GM19452 (cell line): ENCODE data around the gene GAPVD1.
"Not testable (repeated sequence)": the region's sequence is repeated elsewhere in the genome, so short reads cannot be mapped to it uniquely, and the experiment has no call there.

Source experiments
- ATAC-seq: cut with Tn5 transposase; IDR thresholded peaks from one replicate; pipeline ENCODE4 v1.9.1; 2021; ENCODE audit not compliant: unreplicated experiment

GAPVD1 gene

DNA sequence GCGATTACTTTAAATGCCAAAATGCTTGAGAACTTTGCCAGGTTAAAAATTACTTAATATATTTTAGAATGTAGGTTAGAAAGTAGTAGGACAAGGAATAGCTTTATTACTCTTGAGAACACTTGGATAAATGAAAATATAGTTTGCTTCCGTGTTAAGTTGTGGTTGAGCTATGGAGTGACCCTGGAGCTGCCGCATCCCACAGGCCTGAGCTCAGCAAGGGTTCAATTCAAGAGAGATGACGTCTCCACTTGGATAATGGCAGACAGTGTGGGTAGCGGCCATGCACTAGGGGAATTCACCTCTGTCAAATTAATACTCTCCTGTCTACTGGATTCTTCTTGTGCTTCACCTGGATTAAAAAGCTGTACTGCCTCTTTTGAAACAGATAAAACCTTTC lies 105.0 kb downstream of the GAPVD1 start:
- no peak for ATAC-seq

DNA sequence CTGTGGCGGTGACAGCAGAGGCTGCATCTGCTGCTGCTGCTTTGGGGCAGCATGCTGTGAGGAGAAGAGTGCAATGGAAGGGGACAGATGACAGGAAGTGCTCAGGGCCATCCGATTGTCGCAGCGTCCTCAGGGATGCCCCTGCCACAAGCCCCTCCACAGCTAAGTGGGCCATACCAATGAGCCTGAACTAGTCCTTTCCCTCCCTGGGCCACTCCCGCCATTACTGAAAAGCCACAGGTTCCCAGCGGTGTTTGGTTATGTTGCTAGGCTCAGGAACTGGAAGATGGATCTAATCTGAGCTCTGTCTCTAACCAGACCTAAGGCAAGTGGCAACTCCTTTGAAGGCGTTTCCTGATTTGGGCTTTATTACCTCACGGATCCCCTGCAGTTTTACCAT lies 109.2 kb downstream of the GAPVD1 start:
- no peak for ATAC-seq

DNA sequence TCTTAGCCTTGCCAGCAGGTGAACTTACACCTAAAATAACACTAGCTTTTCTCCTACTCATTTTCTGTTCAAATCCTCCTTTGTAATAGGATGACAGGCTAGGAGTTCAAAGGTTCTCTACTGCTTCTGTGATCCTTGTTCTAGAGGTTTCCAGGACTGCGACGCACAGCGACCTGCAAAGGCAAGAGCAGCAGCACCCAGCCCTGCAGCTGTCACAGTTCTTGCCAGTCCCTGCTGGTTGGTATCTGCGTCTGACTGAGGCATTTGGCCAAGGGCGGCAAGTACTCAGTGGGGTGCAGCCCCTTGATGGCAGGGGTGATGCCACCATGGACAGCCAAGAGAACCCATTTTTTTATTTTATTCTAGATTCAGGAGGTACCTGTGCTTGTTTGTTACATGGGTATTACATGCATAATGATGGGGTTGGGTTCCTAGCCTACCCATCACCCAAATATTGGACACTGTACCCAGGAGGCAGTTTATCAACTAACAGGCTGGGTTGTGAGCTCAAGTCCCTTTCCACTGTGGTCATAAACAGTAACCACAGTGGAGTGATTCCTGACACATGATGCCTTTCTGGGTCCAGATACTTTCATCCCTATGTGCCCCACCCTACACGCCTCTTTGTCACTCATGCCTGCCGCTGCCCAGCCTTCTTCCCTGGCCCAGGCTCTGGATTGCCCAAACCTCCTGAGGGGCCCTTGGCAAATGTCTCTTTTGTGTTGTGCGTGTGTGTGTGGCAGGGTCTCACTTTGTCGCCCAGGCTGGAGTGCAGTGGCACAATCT lies 111.0 kb downstream of the GAPVD1 start:
- ATAC-seq: no peak

DNA sequence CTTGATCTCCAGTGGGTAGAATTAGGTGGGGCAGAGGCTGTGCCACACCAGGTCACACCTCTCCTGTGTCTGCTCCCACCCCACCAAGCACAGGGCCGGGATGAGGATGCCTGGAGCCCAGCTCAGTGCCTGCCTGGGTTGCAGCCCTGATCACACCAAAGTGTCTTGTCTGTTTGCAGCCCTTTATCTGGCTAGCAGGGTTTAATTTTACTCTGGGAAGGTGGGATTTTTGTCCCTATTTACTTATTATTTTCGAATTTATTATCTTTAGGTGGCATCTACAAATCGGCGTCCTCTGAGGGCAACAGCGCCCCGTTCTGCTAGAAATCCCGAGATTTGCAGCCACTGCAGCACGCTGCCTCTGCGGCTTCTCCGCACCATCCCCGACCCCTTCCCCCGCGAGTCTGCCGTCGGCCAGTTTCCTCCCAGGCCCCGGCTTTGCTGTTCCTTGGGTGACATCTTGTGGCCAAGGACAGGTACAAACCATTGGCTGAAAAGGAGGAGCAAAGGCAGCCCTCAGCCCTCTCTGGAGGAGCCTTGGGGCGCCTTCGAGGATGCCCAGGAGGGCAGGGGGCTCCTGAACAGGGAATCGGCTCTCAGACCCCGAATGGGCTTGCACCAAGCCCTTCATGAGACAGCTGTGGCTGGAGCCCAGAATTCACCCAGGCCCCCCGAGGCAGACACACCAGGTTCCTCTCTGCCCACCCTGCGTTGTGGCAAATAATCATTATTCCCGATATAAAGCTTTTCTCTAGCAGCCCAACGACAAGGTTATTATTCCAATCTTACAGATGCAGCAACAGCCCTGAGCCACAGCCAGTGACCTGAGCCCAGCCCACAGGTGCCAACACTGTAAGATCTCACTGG lies 113.0 kb downstream of the GAPVD1 start:
- ATAC-seq: peak; percentile 63

DNA sequence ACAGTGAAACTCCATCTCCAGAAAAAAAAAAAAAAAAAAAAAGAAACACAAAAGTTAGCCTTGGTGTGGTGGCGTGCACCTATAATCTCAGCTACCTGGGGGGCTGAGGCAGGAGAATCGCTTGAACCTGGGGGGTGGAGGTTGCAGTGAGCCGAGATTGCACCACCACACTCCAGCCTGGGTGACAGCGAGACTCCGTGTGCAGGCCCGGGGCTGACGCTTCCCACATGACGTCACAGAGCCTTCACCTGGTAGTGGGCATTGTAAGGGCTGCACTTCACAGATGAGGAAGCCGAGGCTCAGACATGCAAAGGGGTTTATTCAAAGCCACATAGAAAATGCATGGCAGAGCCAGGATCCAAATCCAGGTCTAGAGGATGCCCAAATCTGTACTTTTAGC lies 114.2 kb downstream of the GAPVD1 start:
- ATAC-seq: no peak

DNA sequence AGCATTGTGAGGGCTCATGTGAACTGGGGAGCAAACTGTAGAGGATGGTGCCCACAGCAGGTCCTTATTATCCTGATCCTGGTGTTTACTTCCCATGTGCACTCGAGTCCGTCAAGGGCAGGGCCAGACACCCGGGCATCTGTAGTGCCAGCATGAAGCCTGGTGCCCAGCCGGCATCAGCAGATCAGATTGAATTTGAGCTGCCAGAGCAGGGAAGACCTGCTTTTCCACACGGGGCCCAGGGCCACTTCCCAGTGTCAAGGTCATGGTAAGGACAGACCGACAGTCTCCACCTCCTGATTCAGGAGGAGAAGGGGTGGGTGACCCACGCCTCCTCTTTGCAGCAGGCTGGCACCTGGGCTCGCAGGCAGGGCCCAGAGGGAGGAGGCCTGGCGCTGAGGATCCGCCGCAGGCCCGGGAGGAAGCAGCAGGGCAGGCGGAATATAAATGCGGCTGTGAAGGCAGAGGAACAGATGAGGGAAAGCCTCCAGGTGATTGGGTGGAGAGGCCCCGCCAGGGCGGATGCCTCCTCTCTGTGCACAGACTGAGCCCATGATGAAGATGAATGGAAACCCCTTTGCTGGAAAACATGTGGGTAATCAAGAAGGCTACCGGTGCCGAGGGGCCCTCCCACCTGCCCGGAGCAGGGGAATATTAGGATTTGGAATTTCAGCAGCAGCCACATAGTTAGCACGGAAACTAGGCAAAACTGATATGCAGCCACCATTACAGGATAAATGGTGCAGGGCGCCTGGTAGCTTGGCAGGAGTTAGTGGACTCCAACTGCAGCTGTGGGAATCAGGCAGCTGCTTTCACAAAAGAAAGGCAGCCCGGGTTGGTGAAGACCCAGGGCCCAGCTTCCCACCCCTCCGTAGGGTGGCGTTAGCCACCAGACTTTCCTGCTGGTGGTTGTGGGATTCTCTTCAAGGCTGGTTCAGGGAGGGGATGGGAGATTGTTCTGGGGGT lies 114.9 kb downstream of the GAPVD1 start:
- no peak for ATAC-seq

DNA sequence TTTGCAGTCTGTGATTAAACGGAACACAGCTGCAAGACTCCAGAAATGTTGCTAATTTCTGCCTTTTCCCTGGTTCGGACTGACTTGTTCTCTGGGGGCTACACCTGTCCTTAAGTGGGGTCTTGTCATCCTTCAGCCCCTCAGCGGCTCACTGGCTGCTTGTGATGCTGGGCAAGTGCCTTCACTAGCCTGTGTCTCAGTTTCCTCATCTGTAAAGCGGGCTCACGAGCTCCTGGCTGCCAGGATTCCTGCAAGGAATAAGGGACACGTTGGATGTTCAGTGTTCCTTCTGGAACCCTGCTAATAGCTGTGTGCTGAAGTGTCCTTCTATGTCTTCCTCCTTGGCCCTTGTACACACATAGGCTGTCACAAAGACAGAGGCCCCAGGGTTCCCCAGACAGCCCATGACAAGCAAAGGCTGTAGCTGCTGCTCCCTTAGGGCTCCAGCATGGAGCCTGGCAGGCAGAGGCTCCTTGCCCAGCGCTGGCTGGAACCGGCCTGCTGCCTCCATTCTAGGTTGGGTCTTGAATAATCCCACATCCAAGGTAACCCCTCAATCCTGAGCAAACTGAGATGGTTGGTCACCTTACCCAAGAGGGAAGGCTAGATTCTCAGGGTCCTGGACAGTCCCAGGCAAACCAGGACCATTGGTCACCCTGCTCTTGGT lies 116.1 kb downstream of the GAPVD1 start:
- no peak for ATAC-seq

DNA sequence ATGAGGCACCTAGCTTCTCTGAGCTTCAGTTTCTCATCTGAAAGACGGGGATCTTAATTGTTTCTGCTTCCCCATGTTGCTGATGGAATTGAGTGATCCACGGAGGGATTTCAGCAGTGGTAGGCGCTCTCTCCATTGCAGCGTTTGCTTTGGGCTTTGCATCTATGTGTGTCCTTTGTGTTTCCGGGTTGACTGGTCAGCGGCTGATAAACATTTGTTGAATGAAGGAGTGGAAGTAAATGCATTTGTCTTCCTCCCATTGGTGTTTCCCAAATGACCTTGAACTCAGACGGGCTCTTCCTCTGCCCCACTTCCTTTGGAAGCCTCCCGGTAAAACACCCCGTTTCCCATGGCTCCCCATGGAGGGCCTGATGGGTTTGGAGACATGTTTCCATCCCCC lies 117.2 kb downstream of the GAPVD1 start:
- ATAC-seq: no peak

DNA sequence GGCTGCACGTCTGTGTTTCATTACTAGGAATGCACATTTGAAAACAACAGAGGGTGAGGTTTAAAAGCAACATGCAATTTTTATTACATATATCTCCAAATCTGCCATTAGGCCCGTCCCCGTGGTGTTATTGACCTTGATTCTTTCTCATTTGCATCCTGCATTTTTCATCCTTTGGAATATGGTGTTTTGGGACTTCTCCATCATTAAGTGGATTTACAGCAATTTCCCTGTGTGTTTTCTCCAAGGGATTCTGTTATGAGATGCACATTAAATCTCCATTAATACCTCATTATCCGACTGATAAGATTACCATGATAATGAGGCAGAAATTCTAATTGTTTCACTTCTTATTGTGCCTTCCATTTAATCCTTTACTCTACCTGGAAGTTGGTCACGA lies 117.6 kb downstream of the GAPVD1 start:
- ATAC-seq: no peak

DNA sequence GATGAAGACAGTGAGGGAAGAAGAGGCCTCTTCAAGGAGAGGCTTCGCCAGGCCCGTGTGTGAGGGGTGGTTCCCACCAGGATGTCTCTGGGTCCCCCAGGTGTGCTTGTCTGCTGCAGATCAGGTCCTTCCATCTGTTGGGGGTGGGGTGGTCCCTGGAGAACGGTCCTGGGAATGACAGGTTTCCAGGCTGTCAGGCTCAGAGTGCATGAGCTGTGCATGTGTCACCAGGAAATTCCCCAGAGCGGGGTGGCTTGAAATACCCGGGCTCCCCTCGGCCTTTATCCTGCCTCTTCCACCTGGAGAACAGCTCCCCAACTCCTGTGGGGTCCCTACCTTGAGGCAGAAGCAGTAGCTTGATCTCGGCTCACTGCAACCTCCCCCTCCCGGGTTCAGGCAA lies 118.8 kb downstream of the GAPVD1 start:
- ATAC-seq: no peak

DNA sequence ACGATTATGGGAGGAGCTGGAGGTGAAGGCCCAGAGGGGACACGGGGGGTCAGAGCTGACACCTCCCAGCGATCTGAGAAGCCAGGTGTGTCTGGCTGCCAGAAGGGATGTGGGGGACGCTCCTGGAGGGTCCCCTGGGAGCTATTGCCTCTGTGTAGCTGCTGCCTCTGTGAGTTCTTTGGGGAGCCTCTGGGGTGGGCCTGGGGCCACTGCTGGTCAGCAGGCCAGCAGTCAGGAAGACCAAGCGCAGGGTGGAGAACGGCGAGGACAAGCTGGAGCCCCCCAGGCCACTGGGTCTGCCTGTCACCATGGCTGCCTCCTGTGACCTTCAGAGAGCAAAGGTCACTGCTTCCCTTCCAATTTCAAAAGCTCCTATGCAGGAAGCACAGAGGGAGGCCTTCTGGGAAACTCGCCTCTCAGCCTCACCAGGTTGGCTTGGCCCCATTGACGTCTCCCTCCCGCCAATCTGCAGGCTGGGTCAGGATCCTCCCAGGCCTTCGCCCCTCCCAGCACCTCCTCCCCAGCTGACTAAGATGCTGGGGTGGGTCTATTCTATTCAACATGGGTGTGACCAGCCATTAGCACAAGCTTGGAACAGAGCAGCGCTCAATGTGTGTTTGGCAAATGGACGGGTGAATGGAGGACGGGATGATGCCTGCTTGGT lies 126.4 kb downstream of the GAPVD1 start:
- no peak for ATAC-seq

DNA sequence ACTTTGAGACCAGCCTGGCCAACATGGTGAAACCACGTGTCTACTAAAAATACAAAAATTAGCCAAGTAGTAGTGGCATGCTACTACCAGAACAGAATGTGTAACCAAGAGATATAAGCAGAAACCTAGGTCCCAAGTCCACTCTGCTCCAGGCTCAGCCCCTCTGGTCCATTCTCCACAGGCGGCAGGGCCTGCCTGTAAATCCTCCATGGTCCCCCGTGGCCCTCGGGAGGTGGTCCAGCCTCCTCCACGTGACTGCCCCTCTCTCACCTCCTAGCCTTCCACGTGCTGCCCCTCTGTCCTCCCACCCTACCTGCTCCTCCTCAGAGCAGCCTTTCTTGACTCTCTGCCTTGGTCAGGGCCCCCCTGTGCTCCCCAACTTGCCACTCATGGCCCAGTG lies 127.4 kb downstream of the GAPVD1 start:
- ATAC-seq: no peak

DNA sequence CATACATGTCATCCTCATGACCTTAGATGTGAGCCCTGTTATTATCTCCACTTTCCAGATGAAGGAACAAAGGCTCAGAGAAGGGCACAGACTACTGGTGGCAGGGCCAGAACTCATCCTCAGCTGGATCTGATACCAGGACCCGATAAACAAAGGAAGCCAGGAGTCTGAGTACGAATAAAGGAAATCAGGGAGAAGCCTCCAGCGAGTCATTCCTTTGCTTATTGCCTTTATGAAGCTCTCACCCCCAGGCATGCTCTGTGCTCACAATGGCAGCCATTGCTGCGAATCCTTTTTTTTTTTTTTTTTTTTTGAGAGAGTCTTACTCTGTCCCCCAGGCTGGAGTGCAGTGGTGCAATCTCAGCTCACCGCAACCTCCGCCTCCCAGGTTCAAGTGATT lies 130.1 kb downstream of the GAPVD1 start:
- no peak for ATAC-seq

DNA sequence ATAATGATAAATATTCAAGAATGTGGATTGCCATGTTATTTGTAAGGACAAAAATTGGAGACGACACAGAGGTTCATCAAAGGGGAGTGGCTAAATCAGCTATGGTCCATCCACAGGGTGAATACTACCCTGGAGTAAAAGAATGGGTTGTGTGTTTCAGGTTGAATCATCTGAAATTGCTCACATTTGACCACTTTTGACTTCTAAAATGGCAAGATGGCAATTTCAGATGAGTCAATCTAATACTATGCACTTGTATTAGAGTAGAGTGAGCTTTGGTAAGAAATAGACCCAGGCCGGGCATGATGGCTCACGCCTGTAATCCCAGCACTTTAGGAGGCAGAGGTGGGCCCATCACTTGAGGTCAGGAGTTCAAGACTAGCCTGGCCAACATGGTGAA lies 131.8 kb downstream of the GAPVD1 start:
- no peak for ATAC-seq

DNA sequence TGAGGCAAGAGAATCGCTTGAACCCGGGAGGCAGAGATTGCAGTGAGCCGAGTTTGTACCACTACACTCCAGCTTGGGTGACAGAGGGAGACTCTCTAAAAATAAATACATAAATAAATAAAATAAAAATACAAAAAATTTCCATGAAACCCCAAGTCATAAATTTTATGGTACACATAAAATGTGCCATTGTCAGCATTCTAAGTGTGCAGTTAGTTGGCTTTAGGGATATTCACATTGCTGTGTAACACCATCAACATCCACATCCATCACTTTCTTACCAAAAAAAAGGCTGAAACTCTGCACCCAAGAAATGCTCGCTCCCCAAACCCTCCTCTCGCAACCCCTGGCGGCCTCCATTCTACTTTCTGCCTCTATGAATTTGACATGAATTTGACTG lies 135.2 kb downstream of the GAPVD1 start:
- no peak for ATAC-seq

DNA sequence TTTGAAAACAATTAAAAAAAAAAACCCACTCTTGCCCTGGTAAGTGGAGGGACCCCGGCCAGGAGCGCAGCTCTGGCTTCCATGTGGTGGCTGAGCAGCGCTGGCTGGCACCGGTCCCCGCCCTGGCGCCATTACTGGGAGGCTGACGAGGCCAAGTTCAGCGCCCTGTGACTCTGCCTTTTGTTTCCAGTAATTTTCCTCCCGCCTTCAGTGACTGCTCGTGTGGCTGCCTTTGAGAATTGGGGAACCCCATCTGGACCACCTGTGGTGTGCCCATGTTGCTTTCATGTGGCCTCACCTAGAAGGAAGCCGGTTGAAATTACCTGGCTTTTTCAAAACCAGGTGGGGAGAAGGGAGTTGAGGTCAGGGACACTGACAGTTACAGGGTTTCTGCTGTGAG lies 136.1 kb downstream of the GAPVD1 start:
- ATAC-seq: no peak

DNA sequence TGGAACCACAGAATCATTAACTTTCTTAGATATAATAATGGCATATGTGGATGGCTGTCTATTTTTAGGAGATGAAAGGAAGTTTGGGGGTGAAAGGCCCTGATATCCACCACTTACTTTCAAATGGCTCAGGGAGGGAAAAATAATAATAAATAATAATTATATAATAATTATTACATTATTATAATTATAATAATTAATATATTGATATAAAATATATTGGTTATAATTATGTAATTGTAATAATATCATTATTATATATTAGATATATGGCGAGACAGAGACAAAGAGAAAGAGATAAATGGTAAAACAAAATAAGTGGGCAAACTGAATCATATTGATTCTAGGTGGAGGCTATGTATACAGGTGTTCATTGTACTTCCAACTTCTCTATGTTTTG lies 136.6 kb downstream of the GAPVD1 start:
- ATAC-seq: no peak

DNA sequence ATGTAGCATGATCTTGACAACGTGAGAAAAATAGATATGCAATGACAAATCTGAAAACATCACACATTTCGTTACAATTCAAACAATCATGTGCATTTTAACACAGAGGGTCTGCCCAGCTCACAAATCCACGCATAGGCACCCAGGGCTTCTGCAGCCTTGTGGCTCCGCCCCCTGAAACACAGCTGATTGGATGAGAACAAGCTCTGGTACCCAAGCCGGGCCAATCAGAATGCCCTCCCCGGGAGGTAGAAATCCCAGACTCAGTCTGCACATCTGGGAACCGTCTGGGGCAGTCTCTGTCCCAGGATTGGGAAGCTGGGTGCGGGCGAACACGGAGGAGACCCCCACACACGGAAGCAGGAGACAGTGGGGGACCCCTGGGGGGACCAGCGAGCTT lies 137.5 kb downstream of the GAPVD1 start:
- no peak for ATAC-seq

DNA sequence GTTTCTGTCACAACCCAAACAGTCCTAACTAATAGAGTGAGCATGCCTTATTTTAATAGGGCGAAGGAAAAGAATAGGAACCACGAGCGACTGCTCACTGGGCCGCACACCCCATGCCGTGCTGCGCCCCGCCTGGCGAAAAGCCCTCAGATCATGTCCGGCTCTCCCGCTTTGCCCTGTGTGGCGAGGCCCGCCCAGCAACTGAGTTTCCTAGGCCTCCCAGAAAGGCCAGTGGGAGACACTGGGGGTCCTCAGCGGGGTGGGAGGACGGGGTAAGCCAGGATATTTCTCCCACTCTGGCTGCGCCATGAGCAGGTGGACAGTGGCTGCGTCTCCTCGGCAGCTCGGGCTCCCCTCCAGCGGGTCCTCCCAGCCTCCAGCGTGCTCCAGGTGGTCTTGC lies 138.0 kb downstream of the GAPVD1 start:
- no peak for ATAC-seq

DNA sequence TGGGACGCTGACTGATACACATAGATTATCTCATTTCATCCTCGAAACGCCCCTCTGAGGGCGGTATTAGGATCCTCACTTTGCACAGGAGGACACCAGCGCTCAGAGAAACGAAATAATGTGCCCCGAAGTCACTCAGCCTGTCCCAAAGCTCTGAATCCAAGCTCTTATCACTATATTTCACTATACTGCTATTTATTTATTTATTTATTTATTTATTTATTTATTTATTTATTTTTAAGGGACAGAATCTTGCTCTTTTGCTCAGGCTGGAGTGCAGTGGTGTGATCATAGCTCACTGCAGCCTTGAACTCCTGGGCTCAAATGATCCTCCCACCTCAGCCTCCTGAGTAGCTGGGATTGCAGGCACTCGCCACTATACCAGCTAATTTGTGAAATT lies 138.6 kb downstream of the GAPVD1 start:
- not testable (repeated sequence) for ATAC-seq
